ENCODE results near the gene NFATC2. TPM values are rescaled to one million over a fixed set of nuclear protein-coding genes. Genes with fewer than 3 reads are reported as not detected.
A peak's percentile ranks its signal among the peaks of the same experiment; 100 is the strongest.

Gene NFATC2
- total and polyA plus RNA-seq, 2 of the 8 experiments (the other 6 are each of a cell fraction or from before 2014, with no cell fraction given): 0.27 to 0.91 TPM

GRCh38 chr20:51563486-51564332 lies 21.2 kb upstream of the NFATC2 start:
- Histone ChIP-seq H3K23ac (ENCODE audit: insufficient read length) (no peak overlapping the region), H4K91ac (replicated peaks; ENCODE audit: insufficient read length, low read length) (no peak overlapping the region), H4K5ac (ENCODE audit: insufficient read length, low read depth, low read length) (no peak overlapping the region), H3K79me2 (ENCODE audit: control insufficient read depth in 1 of 2, insufficient read depth in 2 of 2, low read length in 2 of 2) (no peaks in the 10 kb centered on the region), H3K4me2 (ENCODE audit: insufficient read depth in 1 of 2, low read depth in 2 of 2, low read length in 2 of 2) (peak overlapping the region; percentile 34 to 68), H3K4me3 (ENCODE audit: extremely low read depth in 1 of 4, insufficient read depth in 2 of 4, low read depth in 3 of 4, low read length in 4 of 4) (peak overlapping the region in 1 of 4 experiments; percentile 64; a peak in 5 of 8 replicates), H3K23me2 (ENCODE audit: low read depth, low read length) (peaks cover 14% of the 10 kb centered on the region), H3K79me1 (ENCODE audit: low read depth, low read length) (no peaks in the 10 kb centered on the region), H3K14ac (ENCODE audit: insufficient read length) (no peak overlapping the region), H2BK20ac (ENCODE audit: low read length) (no peak overlapping the region), H3K9me3 (ENCODE audit: insufficient read depth in 2 of 2, low read depth in 1 of 2, low read length in 1 of 2) (no peaks in the 10 kb centered on the region), H3K18ac (ENCODE audit: extremely low read depth, low read length) (no peak overlapping the region), H2AK5ac (ENCODE audit: low read depth, low read length) (no peak overlapping the region), H3K56ac (replicated peaks; ENCODE audit: insufficient read length, low read depth, low read length) (no peak overlapping the region), H3K4me1 (replicated peaks in 1 of 4; ENCODE audit: control insufficient read depth in 3 of 4, insufficient read depth in 4 of 4, low read length in 3 of 4) (peaks cover 0 to 12% (median 4%) of the 10 kb centered on the region in 4 experiments; a peak in 5 of 7 replicates), H2BK120ac (replicated peaks; ENCODE audit: low read depth, low read length) (no peak overlapping the region), H2BK5ac (ENCODE audit: low read depth, low read length) (no peak overlapping the region), H3K4ac (replicated peaks; ENCODE audit: insufficient read length, low read depth, low read length) (no peak overlapping the region), H2BK12ac (ENCODE audit: low read depth, low read length) (peak overlapping the region; percentile 54; the same call in 1 of the 2 replicates), H3K27ac (ENCODE audit: low read depth, low read length) (no peak overlapping the region), H2AFZ (ENCODE audit: low read length) (no peak overlapping the region), H3K27me3 (replicated peaks in 1 of 4; ENCODE audit: control insufficient read depth in 3 of 4, extremely low read depth in 1 of 4, insufficient read depth in 3 of 4, low read length in 3 of 4) (peaks cover 20 to 57% (median 49%) of the 10 kb centered on the region in 4 experiments), H2BK15ac (ENCODE audit: low read length) (no peak overlapping the region), H3K36me3 (ENCODE audit: control insufficient read depth in 2 of 4, insufficient read depth in 4 of 4, low read length in 3 of 4) (no peaks in the 10 kb centered on the region), H4K8ac (ENCODE audit: extremely low read depth, insufficient read depth, low read length) (no peak overlapping the region), H3K9ac (replicated peaks in 1 of 4; ENCODE audit: extremely low read depth in 1 of 4, low read depth in 3 of 4, low read length in 3 of 4) (no peak overlapping the region), H4K20me1 (replicated peaks in 1 of 2; ENCODE audit: control insufficient read depth in 1 of 2, insufficient read depth in 2 of 2, low read length in 2 of 2) (no peaks in the 10 kb centered on the region)
- FAIRE-seq (no peak), DNase-seq (ENCODE audit: low read depth in 1 of 2, low spot score in 2 of 2) (peak in 1 of 2 experiments; percentile 60)
- 55% methylated on average over 14 of the region's 15 CpGs; no CpG with 5 or more reads in 1 of the 2 experiments for WGBS, 2 experiments (ENCODE audit: extremely low coverage in 1 of 2, insufficient coverage in 1 of 2, insufficient read length in 1 of 2, insufficient replicate concordance in 2 of 2, low coverage in 1 of 2, low lambda C conversion rate in 2 of 2, missing lambda C conversion rate in 1 of 2)
- ChIA-PET POLR2A (ENCODE audit: partially characterized antibody) (no interaction called here), CTCF (ENCODE audit: partially characterized antibody) (interaction anchor here (1.0 to 2.0 kb wide), 10 partner anchors 10 to 238 kb away, joined by 3 to 11 read pairs (median 4); no protein-coding TSS in a partner anchor)
- TF ChIP-seq CTCF (IDR thresholded peaks at IDR 0.05; ENCODE audit: control extremely low read depth in 1 of 3, insufficient read depth in 1 of 3, low read depth in 1 of 3, low read length in 3 of 3) (peak in 2 of 3 experiments; percentile 9 to 19; a peak in 1 of 4 replicates), SUZ12 (IDR thresholded peaks at IDR 0.05; ENCODE audit: low read length) (no peak), BRCA1 (IDR thresholded peaks at IDR 0.05; ENCODE audit: low read depth, low read length) (no peak), TAF1 (IDR thresholded peaks at IDR 0.05; ENCODE audit: low read depth, low read length) (no peak), JUND (IDR thresholded peaks at IDR 0.05; ENCODE audit: low read length) (peak; percentile 11; the same call in 1 of the 2 replicates), YY1 (IDR thresholded peaks at IDR 0.05; ENCODE audit: low read depth, low read length) (peak; percentile 74), TBP (IDR thresholded peaks at IDR 0.05; ENCODE audit: low read depth, low read length) (no peak), KDM4A (IDR thresholded peaks at IDR 0.05; ENCODE audit: low read depth, low read length, severe bottlenecking) (no peak), SIN3A (conservative IDR thresholded peaks at IDR 0.05 in 1 of 2, IDR thresholded peaks at IDR 0.05 in 1 of 2; ENCODE audit: low read depth in 1 of 2, low read length in 2 of 2) (no peak)
